Ovary (tissue), 3 donors: ENCODE results near the gene COX7B2.

ENCODE experiments used
- EP300 ChIP-seq: sonication (generic); formaldehyde crosslinking; IDR thresholded peaks from one replicate; pipeline ENCODE4 v1.6.1; 2017; ENCODE audit warnings: antibody characterized with exemption
- POLR2A ChIP-seq: fragments of 450-650 bp; IDR thresholded peaks from one replicate; pipeline ENCODE4 v1.6.1; 2017; ENCODE audit warnings: antibody characterized with exemption, mild to moderate bottlenecking, moderate library complexity
- TF ChIP-seq, protein P1 (sequence below), 3 donors: fragments of 450-650 bp in 2 of 3; fragments of 200-600 bp in 1 of 3; IDR thresholded peaks; one replicate each; pipeline versions ENCODE4 v1.5.1 to v1.8.0; 2016 to 2022; ENCODE audit warnings: antibody characterized with exemption in 3 of 3, mild to moderate bottlenecking in 1 of 3
- donor health status: DM: no; HTN: no; CAD: no.

DNA sequence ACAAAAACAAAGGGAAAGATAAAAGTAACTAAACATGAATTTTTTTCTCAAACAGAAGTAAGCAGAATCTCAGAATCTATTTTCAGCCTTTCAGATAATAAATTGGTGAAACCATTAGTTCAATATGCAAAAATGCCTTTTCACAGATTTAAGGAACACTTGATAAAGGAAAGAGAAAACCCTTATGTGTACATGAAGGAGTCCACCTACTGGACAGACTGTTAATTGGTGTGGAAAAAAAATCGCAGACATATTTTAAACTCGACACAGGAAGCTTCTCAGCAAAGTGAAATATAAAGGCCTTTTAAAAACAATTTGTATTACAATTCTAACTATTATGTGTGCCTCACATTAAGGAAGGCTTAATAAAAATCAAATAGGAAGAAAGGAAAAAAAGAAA is 22.3 kb downstream of the COX7B2 start:
- TF ChIP-seq, protein P1, sequence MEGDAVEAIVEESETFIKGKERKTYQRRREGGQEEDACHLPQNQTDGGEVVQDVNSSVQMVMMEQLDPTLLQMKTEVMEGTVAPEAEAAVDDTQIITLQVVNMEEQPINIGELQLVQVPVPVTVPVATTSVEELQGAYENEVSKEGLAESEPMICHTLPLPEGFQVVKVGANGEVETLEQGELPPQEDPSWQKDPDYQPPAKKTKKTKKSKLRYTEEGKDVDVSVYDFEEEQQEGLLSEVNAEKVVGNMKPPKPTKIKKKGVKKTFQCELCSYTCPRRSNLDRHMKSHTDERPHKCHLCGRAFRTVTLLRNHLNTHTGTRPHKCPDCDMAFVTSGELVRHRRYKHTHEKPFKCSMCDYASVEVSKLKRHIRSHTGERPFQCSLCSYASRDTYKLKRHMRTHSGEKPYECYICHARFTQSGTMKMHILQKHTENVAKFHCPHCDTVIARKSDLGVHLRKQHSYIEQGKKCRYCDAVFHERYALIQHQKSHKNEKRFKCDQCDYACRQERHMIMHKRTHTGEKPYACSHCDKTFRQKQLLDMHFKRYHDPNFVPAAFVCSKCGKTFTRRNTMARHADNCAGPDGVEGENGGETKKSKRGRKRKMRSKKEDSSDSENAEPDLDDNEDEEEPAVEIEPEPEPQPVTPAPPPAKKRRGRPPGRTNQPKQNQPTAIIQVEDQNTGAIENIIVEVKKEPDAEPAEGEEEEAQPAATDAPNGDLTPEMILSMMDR (IDR thresholded peaks at IDR 0.05) = no peak
- TF ChIP-seq POLR2A (no peak), EP300 (no peak)
